Fibroblast of the aortic adventitia (primary cell): Measurements from ENCODE around the gene ADAMTS10. TPM values are rescaled to one million over a fixed set of nuclear protein-coding genes. Genes with fewer than 3 reads are reported as not detected.
"Not testable (repeated sequence)": the region's sequence is repeated elsewhere in the genome, so short reads cannot be mapped to it uniquely, and the experiment has no call there.

Experiments
- DNase-seq: peaks from one replicate; pipeline ENCODE4 v3.0.0-alpha.2; 2010; ENCODE audit warnings: low read depth
- H3K4me3 ChIP-seq: 2 replicates; pipeline ENCODE4 v1.5.1; 2011; ENCODE audit warnings: low read depth, mild to moderate bottlenecking, control low read depth, low read length, moderate library complexity
- total RNA-seq: library from RNA; depleted of rRNA; stranded (reverse); fragments of >200 nt; gene quantifications from 2 replicates; pipeline ENCODE4 v1.2.3, GENCODE V29; 2012; ENCODE audit warnings: low replicate concordance
- TF ChIP-seq, protein P1 (sequence below): IDR thresholded peaks from 2 replicates; pipeline ENCODE4 v1.5.1; 2011; ENCODE audit warnings: mild to moderate bottlenecking, low read length, control low read depth, inconsistent platforms; ENCODE audit not compliant: insufficient read depth

The ADAMTS10 gene
- total RNA-seq, 1 donor = 15.8 TPM

DNA sequence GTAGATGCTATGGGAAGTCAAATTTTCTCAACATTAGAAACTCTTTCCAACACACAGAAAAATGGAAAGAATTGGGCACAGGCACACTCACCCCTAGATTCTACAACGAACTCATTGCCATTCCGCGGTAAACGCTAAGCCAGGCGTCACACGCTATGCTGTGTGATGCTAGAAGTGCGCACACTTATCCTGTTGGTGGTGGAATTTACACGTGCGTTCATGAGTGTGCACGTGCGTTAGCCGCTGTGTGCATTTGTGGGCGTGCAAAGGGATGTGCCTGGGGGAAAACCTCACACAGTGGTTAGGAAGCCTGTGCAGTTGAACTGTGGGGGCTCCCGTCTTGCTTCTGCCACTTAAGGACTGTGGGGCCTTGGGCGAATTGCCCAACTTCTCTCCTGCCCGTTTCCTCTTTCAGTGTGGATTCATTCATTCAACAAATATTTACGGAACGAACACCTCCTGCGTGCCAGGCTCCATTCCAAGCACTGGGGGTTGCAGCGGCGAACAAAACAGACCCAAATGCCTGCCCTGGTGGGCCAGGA, 27.6 kb upstream of the ADAMTS10 start:
- TF ChIP-seq, protein P1, sequence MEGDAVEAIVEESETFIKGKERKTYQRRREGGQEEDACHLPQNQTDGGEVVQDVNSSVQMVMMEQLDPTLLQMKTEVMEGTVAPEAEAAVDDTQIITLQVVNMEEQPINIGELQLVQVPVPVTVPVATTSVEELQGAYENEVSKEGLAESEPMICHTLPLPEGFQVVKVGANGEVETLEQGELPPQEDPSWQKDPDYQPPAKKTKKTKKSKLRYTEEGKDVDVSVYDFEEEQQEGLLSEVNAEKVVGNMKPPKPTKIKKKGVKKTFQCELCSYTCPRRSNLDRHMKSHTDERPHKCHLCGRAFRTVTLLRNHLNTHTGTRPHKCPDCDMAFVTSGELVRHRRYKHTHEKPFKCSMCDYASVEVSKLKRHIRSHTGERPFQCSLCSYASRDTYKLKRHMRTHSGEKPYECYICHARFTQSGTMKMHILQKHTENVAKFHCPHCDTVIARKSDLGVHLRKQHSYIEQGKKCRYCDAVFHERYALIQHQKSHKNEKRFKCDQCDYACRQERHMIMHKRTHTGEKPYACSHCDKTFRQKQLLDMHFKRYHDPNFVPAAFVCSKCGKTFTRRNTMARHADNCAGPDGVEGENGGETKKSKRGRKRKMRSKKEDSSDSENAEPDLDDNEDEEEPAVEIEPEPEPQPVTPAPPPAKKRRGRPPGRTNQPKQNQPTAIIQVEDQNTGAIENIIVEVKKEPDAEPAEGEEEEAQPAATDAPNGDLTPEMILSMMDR = no peak
- DNase-seq = peak; percentile 21
- H3K4me3 ChIP-seq = no peak overlapping the region

DNA sequence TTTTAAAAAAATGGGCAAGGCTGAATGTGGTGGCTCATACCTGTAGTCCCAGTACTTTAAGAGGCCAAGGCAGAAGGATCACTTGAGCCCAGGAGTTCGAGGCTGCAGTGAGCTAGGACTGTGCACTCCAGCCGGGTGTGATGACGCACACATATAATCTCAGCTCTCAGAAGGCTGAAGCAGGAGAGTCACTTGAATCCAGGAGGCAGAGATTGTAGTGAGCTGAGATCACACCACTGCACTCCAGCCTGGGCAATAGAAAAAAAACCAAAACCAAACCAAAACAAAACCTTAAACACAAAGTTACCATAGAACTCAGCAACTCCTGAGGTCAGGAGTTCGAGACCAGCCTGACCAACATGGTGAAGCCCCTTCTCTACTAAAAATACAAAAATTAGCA, 26.6 kb upstream of the ADAMTS10 start:
- not testable (repeated sequence) for DNase-seq, H3K4me3 ChIP-seq

DNA sequence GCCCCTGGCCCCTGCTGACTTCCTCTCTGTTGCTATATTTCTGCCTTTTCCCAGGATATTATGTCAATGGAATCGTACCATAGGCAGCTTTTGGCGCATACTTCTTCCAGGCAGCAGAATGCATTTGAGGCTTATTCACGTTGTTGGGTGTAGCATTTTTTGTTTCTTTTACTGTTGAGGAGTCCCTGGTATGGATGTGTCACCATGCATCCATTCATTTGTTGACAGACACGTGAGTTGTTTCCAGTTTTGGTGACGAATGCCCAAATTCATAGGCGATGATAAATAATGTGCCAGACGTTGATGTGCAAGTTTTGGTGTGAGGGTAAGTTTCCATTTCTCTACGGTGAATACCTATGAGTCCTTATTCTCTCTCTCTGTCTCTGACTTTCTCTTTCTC, 24.9 kb upstream of the ADAMTS10 start:
- no peak for DNase-seq
- TF ChIP-seq, protein P1 = no peak
- no peak overlapping the region for H3K4me3 ChIP-seq

DNA sequence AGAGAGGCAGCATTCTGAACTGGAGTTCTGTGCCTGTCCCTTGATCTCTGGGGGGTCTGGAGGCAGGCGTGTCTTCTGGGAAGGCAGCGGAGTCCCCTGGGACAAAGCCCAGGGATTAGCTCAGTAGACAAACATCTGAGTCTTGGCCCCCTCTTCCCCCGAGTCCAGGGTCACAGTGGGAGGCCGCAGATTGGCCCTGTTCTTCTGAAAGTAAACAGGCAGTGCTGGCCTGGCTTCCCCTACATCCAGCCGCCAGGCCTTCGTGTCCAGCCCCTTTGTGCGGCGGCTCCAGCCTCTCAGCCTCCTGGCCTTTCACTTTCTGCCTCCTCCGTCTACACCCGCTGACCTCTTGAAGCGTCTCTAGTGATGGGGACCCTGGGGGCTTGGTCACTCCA, 20.9 kb upstream of the ADAMTS10 start:
- TF ChIP-seq, protein P1 = no peak
- DNase-seq = peak; percentile 57
- no peak overlapping the region for H3K4me3 ChIP-seq

DNA sequence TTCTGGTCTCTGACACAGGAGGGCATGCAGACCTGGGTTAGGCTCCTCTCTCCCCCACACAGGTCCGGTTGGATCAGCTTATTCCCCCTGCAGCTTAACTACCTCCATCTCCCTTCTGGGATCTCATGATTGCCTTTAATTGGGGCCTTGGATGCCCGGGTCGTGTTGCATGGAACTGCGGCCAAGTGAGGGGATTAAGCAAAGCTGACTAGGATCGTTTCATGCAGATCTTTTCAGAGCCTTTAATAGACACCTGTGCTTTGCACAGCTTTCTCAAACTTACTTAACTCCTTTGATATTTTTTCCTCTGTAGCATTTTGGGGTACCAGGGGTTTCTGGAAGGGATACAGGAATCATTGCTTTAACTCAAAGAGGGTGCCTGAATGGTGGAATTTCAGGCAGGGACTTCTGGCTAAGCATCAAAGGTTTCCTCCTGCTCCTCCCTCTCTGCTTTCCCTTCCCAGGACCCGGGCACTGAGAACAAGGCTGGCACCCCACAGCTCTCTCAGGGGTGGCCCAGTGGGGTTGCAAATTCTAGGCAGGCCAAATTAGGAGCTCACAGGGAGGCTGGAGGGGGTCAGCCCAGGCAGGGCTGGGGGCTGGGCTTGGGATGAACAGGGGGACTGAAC, 20.4 kb upstream of the ADAMTS10 start:
- no peak for DNase-seq
- TF ChIP-seq, protein P1 = no peak
- H3K4me3 ChIP-seq = no peak overlapping the region

DNA sequence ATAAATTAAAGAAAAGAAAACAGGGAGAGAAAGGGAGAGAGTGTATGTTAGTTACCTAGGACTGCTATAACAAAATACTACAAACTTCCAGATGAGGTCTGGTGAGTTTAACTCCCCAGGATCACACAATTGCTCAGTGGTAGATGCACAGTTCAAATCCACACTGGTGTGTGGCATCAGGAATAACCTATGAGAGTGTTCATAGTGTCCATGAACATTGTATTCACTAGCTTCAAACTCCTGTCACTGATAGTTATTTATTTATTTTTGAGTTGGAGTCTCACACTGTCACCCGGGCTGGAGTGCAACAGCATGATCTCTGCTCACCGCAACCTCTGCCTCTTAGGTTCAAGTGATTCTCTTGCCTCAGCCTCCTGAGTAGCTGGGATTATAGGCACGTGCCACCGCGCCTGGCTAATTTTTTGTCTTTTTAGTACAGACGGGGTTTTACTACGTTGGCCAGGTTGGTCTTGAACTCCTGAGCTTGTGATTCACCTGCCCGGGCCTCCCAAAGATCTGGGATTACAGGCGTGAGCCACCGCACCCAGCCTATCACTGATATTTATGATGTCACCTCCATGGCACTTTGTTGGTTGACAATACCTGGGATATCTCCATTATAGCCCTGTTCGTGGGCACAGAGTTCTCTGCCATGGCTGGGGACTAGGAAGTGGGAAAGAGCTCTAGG, 19.6 kb upstream of the ADAMTS10 start, which contains the start of gene NFILZ:
NFILZ (plus strand) TSS at position 638 of the 688 bp plus-strand sequence. CDS start 46,133 bp downstream, outside the sequence.
- TF ChIP-seq, protein P1 = no peak
- H3K4me3 ChIP-seq = no peak within 1 kb of the TSS
- no peak for DNase-seq

DNA sequence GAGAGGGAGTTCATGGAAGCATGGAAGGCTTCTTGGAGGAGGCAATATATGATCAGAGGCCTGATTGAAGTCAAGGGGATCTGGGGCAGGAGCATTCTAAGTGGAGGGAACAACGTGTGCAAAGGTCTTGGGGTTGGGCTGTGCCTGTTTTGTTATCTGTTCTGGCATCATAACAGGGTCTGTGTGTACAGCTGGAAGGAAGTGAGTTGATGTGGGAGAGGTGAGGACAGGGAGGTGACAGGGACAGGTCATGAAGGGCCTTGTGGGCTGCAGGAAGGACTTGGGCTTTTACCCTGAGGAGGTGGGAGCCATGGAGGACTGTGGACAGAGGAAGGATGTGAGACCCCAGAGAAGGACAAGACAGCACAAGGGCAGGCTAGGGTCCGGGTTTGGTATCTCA, 18.7 kb upstream of the ADAMTS10 start:
- no peak overlapping the region for H3K4me3 ChIP-seq
- TF ChIP-seq, protein P1 = no peak
- no peak for DNase-seq
